BLaER1 treated with 17β-estradiol and CSF1 and Interleukin-3, amounts not matched to agents 10 nM and 100 nM (cell line): ENCODE results near the gene ERGIC1.
"Not testable (repeated sequence)": the region's sequence is repeated elsewhere in the genome, so short reads cannot be mapped to it uniquely, and the experiment has no call there.

Experiments used
- H3K27ac ChIP-seq, 11 experiments: shearing (Covaris generic); formaldehyde crosslinking; 2 replicates each; pipeline ENCODE4 v1.8.1; 2022
- H3K27me3 ChIP-seq, 11 experiments: shearing (Covaris generic); formaldehyde crosslinking; 2 replicates each; pipeline ENCODE4 v1.8.1; 2022
- H3K36me3 ChIP-seq, 11 experiments: shearing (Covaris generic); formaldehyde crosslinking; 2 replicates each; pipeline ENCODE4 v1.8.1; 2022
- H3K4me1 ChIP-seq, 10 experiments: shearing (Covaris generic); formaldehyde crosslinking; 2 replicates each; pipeline ENCODE4 v1.8.1; 2022
- H3K4me2 ChIP-seq, 11 experiments: shearing (Covaris generic); formaldehyde crosslinking; 2 replicates each; pipeline ENCODE4 v1.8.1; 2022
- H3K4me3 ChIP-seq, 10 experiments: shearing (Covaris generic); formaldehyde crosslinking; 2 replicates each; pipeline ENCODE4 v1.8.1; 2022
- H3K9ac ChIP-seq, 11 experiments: shearing (Covaris generic); formaldehyde crosslinking; 2 replicates each; pipeline ENCODE4 v1.8.1; 2022
- H3K9me3 ChIP-seq, 11 experiments: shearing (Covaris generic); formaldehyde crosslinking; replicated peaks in 1 of 11; 2 replicates each; pipeline ENCODE4 v1.8.1; 2022
- H4K20me1 ChIP-seq, 11 experiments: shearing (Covaris generic); formaldehyde crosslinking; 2 replicates each; pipeline ENCODE4 v1.8.1; 2022
- Cebpa-rat ChIP-seq, 11 experiments: shearing (Covaris generic); IDR thresholded peaks; 2 replicates each; pipeline ENCODE4 v1.8.1; 2022

Gene ERGIC1

GRCh38 chr5:172894767-172895388 is 60.8 kb downstream of the ERGIC1 start:
- Histone ChIP-seq H3K4me2 (no peak overlapping the region), H3K4me3 (no peak overlapping the region), H3K27me3 (no peaks in the 10 kb centered on the region), H3K36me3 (peaks cover 63 to 95% (median 90%) of the 10 kb centered on the region in 11 experiments), H3K4me1 (peaks cover 9 to 29% (median 19%) of the 10 kb centered on the region in 10 experiments; a peak in 16 of 20 replicates), H3K9ac (no peak overlapping the region), H3K27ac (peak overlapping the region in 3 of 11 experiments; percentile 7 to 50 (median 15); a peak in 3 of 22 replicates), H4K20me1 (peaks cover 0 to 34% (median 0%) of the 10 kb centered on the region in 11 experiments; a peak in 3 of 22 replicates), H3K9me3 (no peaks in the 10 kb centered on the region)
- TF ChIP-seq Cebpa-rat (IDR thresholded peaks at IDR 0.05) = no peak

DNA sequence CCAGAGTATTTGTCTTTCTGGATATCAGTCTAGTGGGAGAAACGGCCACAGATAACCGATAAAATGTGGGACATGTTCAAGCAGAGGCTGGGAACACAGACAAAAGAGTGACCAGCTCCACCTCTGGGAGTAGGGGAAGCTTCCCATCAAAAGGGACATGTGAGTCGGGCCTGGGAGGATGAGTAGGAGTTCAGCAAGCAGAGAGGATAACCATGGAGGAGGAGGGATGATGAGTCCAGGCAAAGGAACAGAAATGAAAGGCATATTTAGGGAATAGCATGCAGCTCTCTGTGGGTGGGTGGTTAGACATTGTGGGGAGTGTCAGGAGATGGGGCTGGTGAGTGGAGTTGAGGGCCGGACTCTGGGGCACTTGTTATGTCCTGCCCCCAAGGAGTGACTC is 61.5 kb downstream of the ERGIC1 start:
- H3K36me3 ChIP-seq = peaks cover 63 to 95% (median 90%) of the 10 kb centered on the region in 11 experiments

GRCh38 chr5:172896465-172896864 is 62.4 kb downstream of the ERGIC1 start:
- H3K27me3 ChIP-seq = no peaks in the 10 kb centered on the region
- H3K36me3 ChIP-seq = peaks cover 64 to 95% (median 88%) of the 10 kb centered on the region in 11 experiments
- H3K27ac ChIP-seq = peak overlapping the region in 9 of 11 experiments; percentile 17 to 50 (median 29); a peak in 11 of 22 replicates
- peak in 1 of 11 experiments; percentile 7; a peak in 1 of 22 replicates for TF ChIP-seq Cebpa-rat (IDR thresholded peaks at IDR 0.05)
- H3K9ac ChIP-seq = peak overlapping the region in 4 of 11 experiments; percentile 1 to 46 (median 28); a peak in 5 of 22 replicates
- H3K4me2 ChIP-seq = peak overlapping the region in 3 of 11 experiments; percentile 16 to 40 (median 26); a peak in 3 of 22 replicates
- no peaks in the 10 kb centered on the region for H3K9me3 ChIP-seq
- peaks cover 10 to 37% (median 22%) of the 10 kb centered on the region in 10 experiments; a peak in 18 of 20 replicates for H3K4me1 ChIP-seq
- H3K4me3 ChIP-seq = no peak overlapping the region
- peaks cover 0 to 28% (median 0%) of the 10 kb centered on the region in 11 experiments; a peak in 3 of 22 replicates for H4K20me1 ChIP-seq

More for the DNA sequence above, 61.5 kb downstream of the ERGIC1 start:
- Histone ChIP-seq H3K4me1 (peaks cover 9 to 29% (median 19%) of the 10 kb centered on the region in 10 experiments; a peak in 17 of 20 replicates), H3K27me3 (no peaks in the 10 kb centered on the region), H3K9ac (no peak overlapping the region), H3K9me3 (no peaks in the 10 kb centered on the region), H3K4me3 (no peak overlapping the region), H3K4me2 (no peak overlapping the region), H4K20me1 (peaks cover 0 to 33% (median 0%) of the 10 kb centered on the region in 11 experiments; a peak in 3 of 22 replicates), H3K27ac (peak overlapping the region in 2 of 11 experiments; percentile 39 to 50; a peak in 2 of 22 replicates)
- no peak for TF ChIP-seq Cebpa-rat (IDR thresholded peaks at IDR 0.05)

DNA sequence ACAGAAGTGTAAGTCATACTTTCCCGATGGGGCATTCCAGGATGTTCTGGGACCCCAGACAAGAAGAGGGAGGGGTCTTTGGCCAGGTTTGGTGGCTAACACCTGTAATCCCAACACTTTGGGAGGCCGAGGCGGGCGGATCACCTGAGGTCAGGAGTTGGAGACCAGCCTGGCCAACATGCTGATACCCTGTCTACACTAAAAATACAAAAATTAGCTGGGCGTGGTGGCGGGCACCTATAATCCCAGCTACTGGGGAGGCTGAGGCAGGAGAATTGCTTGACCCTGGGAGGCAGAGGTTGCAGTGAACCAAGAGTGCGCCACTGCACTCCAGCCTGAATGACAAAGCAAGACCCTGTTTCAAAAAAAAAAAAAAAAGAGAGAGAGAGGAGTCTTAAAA is 63.0 kb downstream of the ERGIC1 start:
- H3K36me3 ChIP-seq = peaks cover 69 to 95% (median 88%) of the 10 kb centered on the region in 11 experiments
- not testable (repeated sequence) for H3K9me3 ChIP-seq, H3K4me3 ChIP-seq, H3K27me3 ChIP-seq
- peaks cover 0 to 24% (median 0%) of the 10 kb centered on the region in 11 experiments; a peak in 5 of 22 replicates for H4K20me1 ChIP-seq
- H3K4me2 ChIP-seq = peak overlapping the region in 6 of 11 experiments; percentile 12 to 40 (median 24); a peak in 7 of 22 replicates
- H3K4me1 ChIP-seq = peaks cover 4 to 41% (median 19%) of the 10 kb centered on the region in 10 experiments; a peak in 17 of 20 replicates
- H3K9ac ChIP-seq = peak overlapping the region in 7 of 11 experiments; percentile 4 to 46 (median 18); a peak in 5 of 22 replicates
- peak overlapping the region in 9 of 11 experiments; percentile 17 to 50 (median 29); a peak in 14 of 22 replicates for H3K27ac ChIP-seq

DNA sequence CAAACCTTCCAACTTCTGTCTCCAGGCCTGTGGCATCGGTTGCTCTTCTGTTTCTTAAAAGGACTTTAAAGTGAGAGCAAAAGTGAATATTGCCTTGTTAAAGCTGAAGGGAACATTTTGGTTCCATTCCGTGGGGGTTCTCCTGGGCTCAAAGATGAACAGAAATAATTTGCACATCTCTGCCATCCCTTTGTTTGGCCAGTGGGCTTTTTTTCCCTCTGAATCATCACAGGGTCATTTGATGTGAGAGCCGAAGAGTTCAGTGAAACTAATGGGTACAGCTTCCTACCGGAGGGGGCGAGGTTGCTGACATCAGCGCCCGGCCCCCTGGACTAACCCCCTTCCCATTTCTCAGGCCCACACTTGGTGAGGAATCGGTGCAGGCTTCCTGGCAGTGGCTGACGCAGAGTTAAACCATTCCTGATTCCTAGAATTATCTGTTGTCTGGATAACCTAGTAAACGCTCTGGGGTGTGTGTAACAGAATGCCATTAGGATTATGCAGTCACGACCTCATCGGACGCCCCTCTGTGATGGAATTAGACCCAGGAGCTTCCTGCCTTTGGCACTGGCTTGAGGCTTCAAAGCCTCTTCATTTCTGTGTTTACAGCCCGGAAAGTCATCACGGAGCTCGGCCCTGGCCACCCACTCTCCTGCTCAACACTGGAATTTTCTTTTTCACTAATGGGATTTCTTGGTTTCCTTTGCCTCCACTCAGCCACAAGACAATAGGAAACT is 63.6 kb downstream of the ERGIC1 start:
- peaks cover 68 to 95% (median 88%) of the 10 kb centered on the region in 11 experiments for H3K36me3 ChIP-seq
- peak overlapping the region in 6 of 11 experiments; percentile 12 to 40 (median 24); a peak in 6 of 22 replicates for H3K4me2 ChIP-seq
- no peak for TF ChIP-seq Cebpa-rat (IDR thresholded peaks at IDR 0.05)
- H3K27ac ChIP-seq = peak overlapping the region in 8 of 11 experiments; percentile 27 to 56 (median 42); a peak in 17 of 22 replicates
- H3K9me3 ChIP-seq = no peaks in the 10 kb centered on the region
- H3K9ac ChIP-seq = peak overlapping the region in 8 of 11 experiments; percentile 4 to 46 (median 16); a peak in 5 of 22 replicates
- H3K27me3 ChIP-seq = no peaks in the 10 kb centered on the region
- H3K4me3 ChIP-seq = no peak overlapping the region
- peaks cover 0 to 27% (median 0%) of the 10 kb centered on the region in 11 experiments; a peak in 6 of 22 replicates for H4K20me1 ChIP-seq
- peaks cover 0 to 43% (median 19%) of the 10 kb centered on the region in 10 experiments; a peak in 16 of 20 replicates for H3K4me1 ChIP-seq

DNA sequence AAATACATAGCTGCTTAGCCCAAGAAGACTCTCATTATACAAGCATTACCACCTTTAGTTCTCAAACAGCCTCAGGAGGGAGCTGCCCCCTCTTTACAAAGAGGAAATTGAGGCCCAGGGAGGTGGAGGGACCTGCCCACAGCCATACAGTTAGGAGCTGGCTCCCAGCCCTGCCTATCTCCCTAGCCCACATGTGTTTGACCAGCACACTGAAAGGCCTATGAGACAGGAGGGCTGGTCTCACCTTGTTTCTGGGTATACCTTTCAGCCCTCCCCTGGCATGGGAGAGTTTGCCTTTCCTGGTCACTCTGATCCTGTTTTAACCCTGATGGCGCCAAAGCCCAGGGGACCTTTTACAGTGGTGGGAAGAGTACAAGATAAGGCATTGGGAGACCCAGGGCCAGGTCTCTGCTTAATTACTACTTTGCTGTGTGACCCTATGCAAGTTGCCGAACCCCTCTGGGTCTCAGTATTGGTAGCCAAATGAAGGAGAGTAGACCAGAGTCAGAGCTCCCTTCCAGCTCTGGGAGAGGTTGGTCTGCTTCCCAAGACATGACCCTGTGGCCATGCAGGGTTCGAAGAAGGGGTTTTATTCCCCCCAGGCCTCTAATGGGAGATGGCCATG is 64.3 kb downstream of the ERGIC1 start:
- Histone ChIP-seq H3K4me3 (no peak overlapping the region), H3K27ac (peak overlapping the region in 7 of 11 experiments; percentile 1 to 50 (median 28); a peak in 9 of 22 replicates), H3K4me2 (no peak overlapping the region), H3K9ac (no peak overlapping the region), H4K20me1 (peaks cover 0 to 27% (median 0%) of the 10 kb centered on the region in 11 experiments; a peak in 6 of 22 replicates), H3K27me3 (no peaks in the 10 kb centered on the region), H3K9me3 (no peaks in the 10 kb centered on the region), H3K4me1 (peaks cover 0 to 47% (median 20%) of the 10 kb centered on the region in 10 experiments; a peak in 16 of 20 replicates), H3K36me3 (peaks cover 64 to 95% (median 86%) of the 10 kb centered on the region in 11 experiments)
- TF ChIP-seq Cebpa-rat (IDR thresholded peaks at IDR 0.05) = no peak

DNA sequence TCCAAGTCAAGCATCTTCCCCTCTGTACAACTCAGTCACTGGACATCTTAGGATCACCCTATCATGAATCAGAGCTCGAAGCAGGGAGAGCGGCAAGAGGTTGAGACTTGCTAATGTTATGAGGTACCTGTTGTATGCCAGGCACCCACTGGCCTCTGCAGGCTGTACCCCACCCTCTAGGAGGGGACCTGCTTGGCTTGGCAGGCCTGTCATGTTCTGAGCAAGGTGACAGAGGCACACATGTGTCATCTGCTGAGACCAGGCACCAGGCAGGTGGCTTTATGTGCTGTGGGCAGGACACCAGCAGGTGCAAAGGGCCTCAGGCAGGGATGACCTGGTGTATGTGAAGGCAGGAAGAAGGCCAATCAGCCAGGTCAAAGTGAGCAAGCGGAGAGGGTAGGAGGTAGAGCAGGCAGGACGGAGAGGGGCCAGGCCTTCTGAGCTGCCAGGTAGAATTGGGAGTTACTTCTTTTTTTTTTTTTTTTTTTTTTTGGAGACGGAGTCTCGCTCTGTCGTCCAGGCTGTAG is 64.9 kb downstream of the ERGIC1 start:
- Histone ChIP-seq H3K4me1 (peaks cover 0 to 53% (median 25%) of the 10 kb centered on the region in 10 experiments; a peak in 17 of 20 replicates), H3K9ac (no peak overlapping the region)

GRCh38 chr5:172899436-172899835 is 65.4 kb downstream of the ERGIC1 start:
- H3K4me2 ChIP-seq = no peak overlapping the region
- no peaks in the 10 kb centered on the region for H3K9me3 ChIP-seq
- H3K36me3 ChIP-seq = peaks cover 62 to 100% (median 93%) of the 10 kb centered on the region in 11 experiments

More for the DNA sequence above, 64.9 kb downstream of the ERGIC1 start:
- no peak for TF ChIP-seq Cebpa-rat (IDR thresholded peaks at IDR 0.05)
- Histone ChIP-seq H3K27me3 (no peaks in the 10 kb centered on the region), H4K20me1 (peaks cover 0 to 28% (median 0%) of the 10 kb centered on the region in 11 experiments; a peak in 6 of 22 replicates), H3K4me3 (no peak overlapping the region), H3K27ac (peak overlapping the region in 2 of 11 experiments; percentile 1 to 50; a peak in 2 of 22 replicates), H3K4me2 (no peak overlapping the region), H3K9me3 (no peaks in the 10 kb centered on the region), H3K36me3 (peaks cover 62 to 98% (median 89%) of the 10 kb centered on the region in 11 experiments)

More at GRCh38 chr5:172899436-172899835, 65.4 kb downstream of the ERGIC1 start:
- no peak overlapping the region for H3K4me3 ChIP-seq
- H3K4me1 ChIP-seq = peaks cover 3 to 58% (median 30%) of the 10 kb centered on the region in 10 experiments
- TF ChIP-seq Cebpa-rat (IDR thresholded peaks at IDR 0.05) = no peak
- H3K27ac ChIP-seq = no peak overlapping the region
- peaks cover 0 to 27% (median 0%) of the 10 kb centered on the region in 11 experiments; a peak in 6 of 22 replicates for H4K20me1 ChIP-seq
- no peak overlapping the region for H3K9ac ChIP-seq
- H3K27me3 ChIP-seq = no peaks in the 10 kb centered on the region
